Cerebellar cortex (tissue), 1 donor: Measurements from ENCODE around the gene IBA57.

Experiments
- DNase-seq: peaks from one replicate; pipeline ENCODE4 v3.0.0-alpha.2; 2015; ENCODE audit warnings: low spot score

Gene IBA57

GRCh38 chr1:228165372-228166169, at the start of gene IBA57:
Gene IBA57, plus strand, starts transcription at chr1:228165804. Its CDS starts 13 bp downstream, at chr1:228165817.
- DNase-seq = peak; percentile 98

GRCh38 chr1:228117335-228117734, 48.3 kb upstream of the IBA57 start:
- no peak for DNase-seq

GRCh38 chr1:228118040-228118439, 47.6 kb upstream of the IBA57 start:
- no peak for DNase-seq

- DNase-seq = no peak
These were observed 45.3 kb upstream of the IBA57 start for GRCh38 chr1:228120351-228120750.

GRCh38 chr1:228120857-228121489, 44.6 kb upstream of the IBA57 start:
- DNase-seq = no peak

GRCh38 chr1:228122921-228123441, 42.6 kb upstream of the IBA57 start:
- no peak for DNase-seq

- no peak for DNase-seq
These were observed 42.1 kb upstream of the IBA57 start for GRCh38 chr1:228123505-228123904.

GRCh38 chr1:228125185-228125584, 40.4 kb upstream of the IBA57 start:
- DNase-seq = no peak

- no peak for DNase-seq
These were observed 33.8 kb upstream of the IBA57 start for GRCh38 chr1:228131766-228132165.

GRCh38 chr1:228134591-228134990, 31.0 kb upstream of the IBA57 start:
- no peak for DNase-seq

GRCh38 chr1:228136901-228137300, 28.7 kb upstream of the IBA57 start:
- DNase-seq = no peak

GRCh38 chr1:228139406-228139930, 26.1 kb upstream of the IBA57 start:
- DNase-seq = no peak

- DNase-seq = peak; percentile 99
These were observed 25.5 kb upstream of the IBA57 start, which contains the start of gene GUK1 for GRCh38 chr1:228139931-228140723. Gene GUK1, plus strand, starts transcription at chr1:228140279. Its CDS starts 24 bp downstream, at chr1:228140303.

- no peak for DNase-seq
These were observed 24.8 kb upstream of the IBA57 start for GRCh38 chr1:228140724-228141225.

GRCh38 chr1:228141226-228142044, 24.2 kb upstream of the IBA57 start:
- DNase-seq = no peak

GRCh38 chr1:228142155-228142691, 23.4 kb upstream of the IBA57 start:
- no peak for DNase-seq

- DNase-seq = no peak
These were observed 22.9 kb upstream of the IBA57 start for GRCh38 chr1:228142701-228143136.

- DNase-seq = no peak
These were observed 22.0 kb upstream of the IBA57 start for GRCh38 chr1:228143480-228144192.

- DNase-seq = no peak
These were observed 21.2 kb upstream of the IBA57 start for GRCh38 chr1:228144193-228144992.
